ENCODE results near the gene MMS22L. TPM values are rescaled to one million over a fixed set of nuclear protein-coding genes. Genes with fewer than 3 reads are reported as not detected.

The MMS22L gene
- total and polyA plus RNA-seq, 10 of the 15 experiments (the other 5 are each of a cell fraction or from before 2014, with no cell fraction given) = 5.0 to 33.9 (median 18.7) TPM

DNA sequence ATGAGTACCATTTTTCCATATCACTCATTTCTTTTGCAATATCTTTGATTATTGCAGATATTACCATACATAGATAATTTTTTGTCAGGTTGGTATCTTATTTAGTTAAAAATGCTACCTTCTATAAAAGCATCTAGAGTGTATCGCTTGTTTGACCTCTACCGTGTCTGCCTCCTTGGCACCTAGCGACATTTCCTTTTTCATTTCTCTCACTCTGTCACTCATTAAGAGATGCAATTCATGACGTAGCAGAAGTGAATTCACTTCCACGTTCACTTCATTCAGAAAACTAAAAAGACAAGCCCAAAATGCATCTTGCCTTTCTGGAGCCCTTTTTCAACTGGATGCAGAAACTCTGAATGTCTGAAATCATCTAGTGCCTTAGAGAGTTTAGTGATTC lies 172.9 kb downstream of the MMS22L start:
- no peak overlapping the region for H3K9ac ChIP-seq (ENCODE audit: control insufficient read depth, insufficient read depth, low read length)
- no peak overlapping the region for H3K27ac ChIP-seq (ENCODE audit: control insufficient read depth, insufficient read depth)
- ChIA-PET CTCF (no interaction called here), RAD21 (ENCODE audit: unreplicated experiment) (no interaction called here), POLR2A (no interaction called here), SMC1A (ENCODE audit: uncharacterized antibody, unreplicated experiment) (no interaction called here)
- no peak overlapping the region for H3K4me3 ChIP-seq
- H3K79me2 ChIP-seq (ENCODE audit: control insufficient read depth, insufficient read depth, low read length) = no peaks in the 10 kb centered on the region
- no peak for DNase-seq (ENCODE audit: low read depth, low spot score)
- TF ChIP-seq NBN (IDR thresholded peaks at IDR 0.05) = no peak
- TF ChIP-seq ZNF24 (IDR thresholded peaks at IDR 0.05) = no peak
- TF ChIP-seq ATF7 (IDR thresholded peaks at IDR 0.05; ENCODE audit: low read depth) = no peak
- no peak for TF ChIP-seq ZSCAN29 (IDR thresholded peaks at IDR 0.05)
- TF ChIP-seq, protein P1, sequence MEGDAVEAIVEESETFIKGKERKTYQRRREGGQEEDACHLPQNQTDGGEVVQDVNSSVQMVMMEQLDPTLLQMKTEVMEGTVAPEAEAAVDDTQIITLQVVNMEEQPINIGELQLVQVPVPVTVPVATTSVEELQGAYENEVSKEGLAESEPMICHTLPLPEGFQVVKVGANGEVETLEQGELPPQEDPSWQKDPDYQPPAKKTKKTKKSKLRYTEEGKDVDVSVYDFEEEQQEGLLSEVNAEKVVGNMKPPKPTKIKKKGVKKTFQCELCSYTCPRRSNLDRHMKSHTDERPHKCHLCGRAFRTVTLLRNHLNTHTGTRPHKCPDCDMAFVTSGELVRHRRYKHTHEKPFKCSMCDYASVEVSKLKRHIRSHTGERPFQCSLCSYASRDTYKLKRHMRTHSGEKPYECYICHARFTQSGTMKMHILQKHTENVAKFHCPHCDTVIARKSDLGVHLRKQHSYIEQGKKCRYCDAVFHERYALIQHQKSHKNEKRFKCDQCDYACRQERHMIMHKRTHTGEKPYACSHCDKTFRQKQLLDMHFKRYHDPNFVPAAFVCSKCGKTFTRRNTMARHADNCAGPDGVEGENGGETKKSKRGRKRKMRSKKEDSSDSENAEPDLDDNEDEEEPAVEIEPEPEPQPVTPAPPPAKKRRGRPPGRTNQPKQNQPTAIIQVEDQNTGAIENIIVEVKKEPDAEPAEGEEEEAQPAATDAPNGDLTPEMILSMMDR (IDR thresholded peaks at IDR 0.05 in 2 of 3, conservative IDR thresholded peaks at IDR 0.05 in 1 of 3; ENCODE audit: control insufficient read depth in 2 of 3, extremely low read depth in 1 of 3, insufficient read depth in 1 of 3, low read depth in 3 of 3, low read length in 3 of 3) = no peak
- no peak for TF ChIP-seq SMC3 (IDR thresholded peaks at IDR 0.05; ENCODE audit: borderline replicate concordance, low read length)
- TF ChIP-seq, protein P2, sequence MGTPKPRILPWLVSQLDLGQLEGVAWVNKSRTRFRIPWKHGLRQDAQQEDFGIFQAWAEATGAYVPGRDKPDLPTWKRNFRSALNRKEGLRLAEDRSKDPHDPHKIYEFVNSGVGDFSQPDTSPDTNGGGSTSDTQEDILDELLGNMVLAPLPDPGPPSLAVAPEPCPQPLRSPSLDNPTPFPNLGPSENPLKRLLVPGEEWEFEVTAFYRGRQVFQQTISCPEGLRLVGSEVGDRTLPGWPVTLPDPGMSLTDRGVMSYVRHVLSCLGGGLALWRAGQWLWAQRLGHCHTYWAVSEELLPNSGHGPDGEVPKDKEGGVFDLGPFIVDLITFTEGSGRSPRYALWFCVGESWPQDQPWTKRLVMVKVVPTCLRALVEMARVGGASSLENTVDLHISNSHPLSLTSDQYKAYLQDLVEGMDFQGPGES (IDR thresholded peaks at IDR 0.05) = no peak
- TF ChIP-seq HCFC1 (IDR thresholded peaks at IDR 0.05; ENCODE audit: low read length) = no peak
- no peak for TF ChIP-seq CEBPB (IDR thresholded peaks at IDR 0.05; ENCODE audit: borderline replicate concordance in 1 of 2, low read depth in 2 of 2, low read length in 2 of 2)
- TF ChIP-seq PML (IDR thresholded peaks at IDR 0.05; ENCODE audit: low read length) = no peak
- TF ChIP-seq NRF1 (conservative IDR thresholded peaks at IDR 0.05; ENCODE audit: low read depth, low read length) = no peak
- TF ChIP-seq TAF1 (IDR thresholded peaks at IDR 0.05; ENCODE audit: borderline replicate concordance, low read depth, low read length) = no peak
- TF ChIP-seq, protein P3, sequence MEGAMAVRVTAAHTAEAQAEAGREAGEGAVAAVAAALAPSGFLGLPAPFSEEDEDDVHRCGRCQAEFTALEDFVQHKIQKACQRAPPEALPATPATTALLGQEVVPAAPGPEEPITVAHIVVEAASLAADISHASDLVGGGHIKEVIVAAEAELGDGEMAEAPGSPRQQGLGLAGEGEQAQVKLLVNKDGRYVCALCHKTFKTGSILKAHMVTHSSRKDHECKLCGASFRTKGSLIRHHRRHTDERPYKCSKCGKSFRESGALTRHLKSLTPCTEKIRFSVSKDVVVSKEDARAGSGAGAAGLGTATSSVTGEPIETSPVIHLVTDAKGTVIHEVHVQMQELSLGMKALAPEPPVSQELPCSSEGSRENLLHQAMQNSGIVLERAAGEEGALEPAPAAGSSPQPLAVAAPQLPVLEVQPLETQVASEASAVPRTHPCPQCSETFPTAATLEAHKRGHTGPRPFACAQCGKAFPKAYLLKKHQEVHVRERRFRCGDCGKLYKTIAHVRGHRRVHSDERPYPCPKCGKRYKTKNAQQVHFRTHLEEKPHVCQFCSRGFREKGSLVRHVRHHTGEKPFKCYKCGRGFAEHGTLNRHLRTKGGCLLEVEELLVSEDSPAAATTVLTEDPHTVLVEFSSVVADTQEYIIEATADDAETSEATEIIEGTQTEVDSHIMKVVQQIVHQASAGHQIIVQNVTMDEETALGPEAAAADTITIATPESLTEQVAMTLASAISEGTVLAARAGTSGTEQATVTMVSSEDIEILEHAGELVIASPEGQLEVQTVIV (IDR thresholded peaks at IDR 0.05; ENCODE audit: borderline replicate concordance, partially characterized antibody) = no peak
- TF ChIP-seq ZNF274 (IDR thresholded peaks at IDR 0.05; ENCODE audit: insufficient read depth, insufficient read length) = no peak
- no peak for TF ChIP-seq BACH1 (IDR thresholded peaks at IDR 0.05; ENCODE audit: borderline replicate concordance)
- no peak for TF ChIP-seq KDM1A (IDR thresholded peaks at IDR 0.05; ENCODE audit: borderline replicate concordance)
- H3K27me3 ChIP-seq (replicated peaks in 1 of 2; ENCODE audit: control insufficient read depth in 2 of 2, insufficient read depth in 2 of 2, low read length in 1 of 2) = no peaks in the 10 kb centered on the region; a peak in 1 of 4 replicates
- H4K20me1 ChIP-seq (ENCODE audit: control insufficient read depth, insufficient read depth) = no peaks in the 10 kb centered on the region
- no peak overlapping the region for H3K4me2 ChIP-seq (ENCODE audit: control insufficient read depth, insufficient read depth)
- H3K9me3 ChIP-seq (replicated peaks; ENCODE audit: control insufficient read depth, insufficient read depth, low read length) = no peaks in the 10 kb centered on the region
- intact Hi-C loops (cut with micrococcal nuclease; ENCODE audit: unreplicated experiment) = no loop called here
- H3K36me3 ChIP-seq (ENCODE audit: control insufficient read depth in 2 of 2, insufficient read depth in 2 of 2, low read length in 1 of 2) = no peaks in the 10 kb centered on the region
- WGBS (ENCODE audit: insufficient coverage, insufficient replicate concordance, low lambda C conversion rate, missing lambda C conversion rate) = 28% methylated on average over 5 of the region's 5 CpGs
- in situ Hi-C loops (cut with MboI) = no loop called here
- BruUV-seq (replicated peaks) = no TSS peak
- H3K4me1 ChIP-seq (ENCODE audit: control insufficient read depth, insufficient read depth, low read length) = no peaks in the 10 kb centered on the region
- no peak for ATAC-seq
- FAIRE-seq = no peak
- no peak overlapping the region for H2AFZ ChIP-seq (ENCODE audit: control insufficient read depth, low read depth, low read length)
